HepG2 (cell line): ENCODE results near the gene MARS1. TPM values are rescaled to one million over a fixed set of nuclear protein-coding genes. Genes with fewer than 3 reads are reported as not detected.

Experiments used
- CC2D1A ChIP-seq: sonication (generic); formaldehyde crosslinking; IDR thresholded peaks from 2 replicates; pipeline ENCODE4 v1.8.1; 2023; ENCODE audit warnings: mild to moderate bottlenecking, missing genetic modification reagents
- HMGA1 ChIP-seq: sonication (generic); formaldehyde crosslinking; conservative IDR thresholded peaks from 2 replicates; pipeline ENCODE4 v1.4.0; 2020; ENCODE audit warnings: missing genetic modification reagents
- KLF13 ChIP-seq: sonication (generic); formaldehyde crosslinking; IDR thresholded peaks from 2 replicates; pipeline ENCODE4 v1.4.0; 2020; ENCODE audit warnings: mild to moderate bottlenecking, missing genetic modification reagents
- MLLT10 ChIP-seq: sonication (generic); formaldehyde crosslinking; IDR thresholded peaks from 2 replicates; pipeline ENCODE4 v1.4.0; 2020; ENCODE audit warnings: missing genetic modification reagents
- MXI1 ChIP-seq: IDR thresholded peaks from 3 replicates; pipeline ENCODE4 v1.6.1; 2012; ENCODE audit warnings: low read depth, low read length, inconsistent platforms, borderline replicate concordance
- RBAK ChIP-seq: sonication (generic); formaldehyde crosslinking; IDR thresholded peaks from 2 replicates; pipeline ENCODE4 v1.5.1; 2020; ENCODE audit warnings: mild to moderate bottlenecking, missing genetic modification reagents
- RBFOX2 ChIP-seq: fragments of 200-400 bp; formaldehyde crosslinking; IDR thresholded peaks from 2 replicates; pipeline ENCODE4 v1.6.1; 2017; ENCODE audit warnings: low read depth, mild to moderate bottlenecking, low read length
- SMC3 ChIP-seq: IDR thresholded peaks from 2 replicates; pipeline ENCODE4 v1.6.1; 2011; ENCODE audit warnings: low read length, improper control_type of control experiment
- TP53 ChIP-seq: sonication (generic); formaldehyde crosslinking; conservative IDR thresholded peaks from 2 replicates; pipeline ENCODE4 v1.4.0; 2020; ENCODE audit warnings: missing genetic modification reagents
- ZMAT3 ChIP-seq: sonication (generic); formaldehyde crosslinking; conservative IDR thresholded peaks from 2 replicates; pipeline ENCODE4 v1.7.0; 2021; ENCODE audit warnings: missing genetic modification reagents
- ZNF143 ChIP-seq: sonication (generic); formaldehyde crosslinking; IDR thresholded peaks from 2 replicates; pipeline ENCODE4 v1.4.0; 2020; ENCODE audit warnings: missing genetic modification reagents
- ZNF557 ChIP-seq: sonication (generic); formaldehyde crosslinking; IDR thresholded peaks from 2 replicates; pipeline ENCODE4 v1.4.0; 2020; ENCODE audit warnings: missing genetic modification reagents
- ZNF776 ChIP-seq: sonication (generic); formaldehyde crosslinking; IDR thresholded peaks from 2 replicates; pipeline ENCODE4 v1.4.0; 2020; ENCODE audit warnings: mild to moderate bottlenecking, missing genetic modification reagents
- ZNF839 ChIP-seq: sonication (generic); formaldehyde crosslinking; IDR thresholded peaks from 2 replicates; pipeline ENCODE4 v1.4.0; 2020; ENCODE audit warnings: missing genetic modification reagents, mild to moderate bottlenecking, borderline replicate concordance
- ZSCAN9 ChIP-seq: IDR thresholded peaks from 2 replicates; pipeline ENCODE4 v1.6.1; 2016; ENCODE audit warnings: borderline replicate concordance
- polyA plus RNA-seq, 8 experiments: library from polyadenylated mRNA; depleted of rRNA in 3 of 8; stranded (reverse) in 7 of 8; unstranded in 1 of 8; fragments of >200 nt; fragmentation: Illumina TruSeq in 4 of 8; extraction: Trizol in 4 of 8; gene quantifications; 2 replicates each; pipeline versions ENCODE4 v1.2.1 to v1.2.3, GENCODE V29; 2011 to 2016; ENCODE audit warnings: low read depth in 4 of 8, missing spikeins in 1 of 8, mixed read lengths in 1 of 8; ENCODE audit not compliant: insufficient read depth in 1 of 8
- total RNA-seq, 5 experiments: library from RNA; depleted of rRNA; stranded (reverse); fragments of >200 nt; fragmentation: Illumina TruSeq; extraction: Trizol; gene quantifications; 2 replicates each; pipeline ENCODE4 v1.2.3, GENCODE V29; 2016; ENCODE audit warnings: low read depth in 1 of 5
- TF ChIP-seq, protein P1 (sequence below): sonication (generic); formaldehyde crosslinking; IDR thresholded peaks from 2 replicates; pipeline ENCODE4 v1.5.0; 2020; ENCODE audit warnings: mild to moderate bottlenecking, missing genetic modification reagents, borderline replicate concordance
- TF ChIP-seq, protein P2 (sequence below): sonication (generic); formaldehyde crosslinking; IDR thresholded peaks from 2 replicates; pipeline ENCODE4 v1.5.0; 2020; ENCODE audit warnings: missing genetic modification reagents
- TF ChIP-seq, protein P3 (sequence below): sonication (generic); formaldehyde crosslinking; IDR thresholded peaks from 2 replicates; pipeline ENCODE4 v1.4.0; 2020; ENCODE audit warnings: missing genetic modification reagents
- TF ChIP-seq, protein P4 (sequence below): sonication (generic); formaldehyde crosslinking; IDR thresholded peaks from 2 replicates; pipeline ENCODE4 v1.9.0; 2021; ENCODE audit warnings: missing genetic modification reagents, borderline replicate concordance

Gene MARS1
- total and polyA plus RNA-seq, 2 of the 13 experiments (the other 11 are each of a cell fraction or from before 2014, with no cell fraction given) = 115 to 181 TPM

DNA sequence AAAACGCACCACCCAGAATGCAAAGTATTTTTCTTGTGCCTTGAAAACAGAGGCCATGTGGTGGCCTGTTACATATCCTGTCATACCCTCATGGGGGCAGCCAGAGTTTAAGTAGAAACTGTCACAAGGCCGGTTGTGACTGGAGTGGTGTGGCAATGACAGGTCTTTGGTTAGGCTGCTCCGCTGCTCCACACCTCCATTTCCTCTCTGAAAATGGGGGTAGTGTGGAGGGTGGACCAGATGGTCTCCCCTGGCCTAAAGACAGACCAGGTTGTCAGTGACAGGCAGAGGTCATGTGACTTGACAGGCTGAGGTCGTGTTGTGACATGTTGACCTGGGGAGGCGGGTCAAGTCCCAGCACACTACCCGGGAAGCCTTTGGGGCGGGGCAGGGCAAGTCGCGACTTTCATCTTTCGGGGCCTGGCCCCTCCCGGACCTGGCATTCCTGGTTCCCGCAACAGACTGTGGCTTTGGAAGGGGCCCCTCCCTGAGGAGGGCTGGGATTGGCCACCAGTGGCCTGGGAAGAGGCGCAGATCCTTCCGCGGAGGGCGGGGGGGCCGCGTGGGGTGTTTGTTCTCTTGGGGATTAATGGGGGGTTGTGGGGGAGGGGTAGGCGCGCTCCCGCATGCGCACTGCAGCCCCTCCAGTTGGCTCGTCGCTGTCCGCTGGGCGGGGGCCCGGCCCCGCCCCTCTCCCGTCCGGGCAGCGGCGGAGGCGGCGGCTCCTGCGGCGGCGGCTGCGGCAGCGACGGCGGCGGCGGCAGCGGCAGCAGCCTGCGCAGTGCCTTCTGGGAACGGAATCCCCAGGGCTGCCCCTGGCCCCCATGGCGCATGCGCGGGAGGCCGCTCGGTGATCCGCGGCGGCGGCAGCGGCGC lies 34.4 kb downstream of the MARS1 start, which contains the start of gene MBD6 (continued):
- TF ChIP-seq, protein P1, sequence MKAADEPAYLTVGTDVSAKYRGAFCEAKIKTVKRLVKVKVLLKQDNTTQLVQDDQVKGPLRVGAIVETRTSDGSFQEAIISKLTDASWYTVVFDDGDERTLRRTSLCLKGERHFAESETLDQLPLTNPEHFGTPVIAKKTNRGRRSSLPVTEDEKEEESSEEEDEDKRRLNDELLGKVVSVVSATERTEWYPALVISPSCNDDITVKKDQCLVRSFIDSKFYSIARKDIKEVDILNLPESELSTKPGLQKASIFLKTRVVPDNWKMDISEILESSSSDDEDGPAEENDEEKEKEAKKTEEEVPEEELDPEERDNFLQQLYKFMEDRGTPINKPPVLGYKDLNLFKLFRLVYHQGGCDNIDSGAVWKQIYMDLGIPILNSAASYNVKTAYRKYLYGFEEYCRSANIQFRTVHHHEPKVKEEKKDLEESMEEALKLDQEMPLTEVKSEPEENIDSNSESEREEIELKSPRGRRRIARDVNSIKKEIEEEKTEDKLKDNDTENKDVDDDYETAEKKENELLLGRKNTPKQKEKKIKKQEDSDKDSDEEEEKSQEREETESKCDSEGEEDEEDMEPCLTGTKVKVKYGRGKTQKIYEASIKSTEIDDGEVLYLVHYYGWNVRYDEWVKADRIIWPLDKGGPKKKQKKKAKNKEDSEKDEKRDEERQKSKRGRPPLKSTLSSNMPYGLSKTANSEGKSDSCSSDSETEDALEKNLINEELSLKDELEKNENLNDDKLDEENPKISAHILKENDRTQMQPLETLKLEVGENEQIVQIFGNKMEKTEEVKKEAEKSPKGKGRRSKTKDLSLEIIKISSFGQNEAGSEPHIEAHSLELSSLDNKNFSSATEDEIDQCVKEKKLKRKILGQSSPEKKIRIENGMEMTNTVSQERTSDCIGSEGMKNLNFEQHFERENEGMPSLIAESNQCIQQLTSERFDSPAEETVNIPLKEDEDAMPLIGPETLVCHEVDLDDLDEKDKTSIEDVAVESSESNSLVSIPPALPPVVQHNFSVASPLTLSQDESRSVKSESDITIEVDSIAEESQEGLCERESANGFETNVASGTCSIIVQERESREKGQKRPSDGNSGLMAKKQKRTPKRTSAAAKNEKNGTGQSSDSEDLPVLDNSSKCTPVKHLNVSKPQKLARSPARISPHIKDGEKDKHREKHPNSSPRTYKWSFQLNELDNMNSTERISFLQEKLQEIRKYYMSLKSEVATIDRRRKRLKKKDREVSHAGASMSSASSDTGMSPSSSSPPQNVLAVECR = peak; percentile 97
- TF ChIP-seq ZMAT3 = no peak
- TF ChIP-seq MXI1 = peak; percentile 76; the same call in 2 of the 3 replicates
- TF ChIP-seq TP53 (CRISPR knock-in tag) = no peak
- 0 out of 2 replicates have a peak, but pooled peaks have one; percentile 81 for TF ChIP-seq ZNF557 (CRISPR knock-in tag)
- no peak for TF ChIP-seq ZNF776
- TF ChIP-seq, protein P2, sequence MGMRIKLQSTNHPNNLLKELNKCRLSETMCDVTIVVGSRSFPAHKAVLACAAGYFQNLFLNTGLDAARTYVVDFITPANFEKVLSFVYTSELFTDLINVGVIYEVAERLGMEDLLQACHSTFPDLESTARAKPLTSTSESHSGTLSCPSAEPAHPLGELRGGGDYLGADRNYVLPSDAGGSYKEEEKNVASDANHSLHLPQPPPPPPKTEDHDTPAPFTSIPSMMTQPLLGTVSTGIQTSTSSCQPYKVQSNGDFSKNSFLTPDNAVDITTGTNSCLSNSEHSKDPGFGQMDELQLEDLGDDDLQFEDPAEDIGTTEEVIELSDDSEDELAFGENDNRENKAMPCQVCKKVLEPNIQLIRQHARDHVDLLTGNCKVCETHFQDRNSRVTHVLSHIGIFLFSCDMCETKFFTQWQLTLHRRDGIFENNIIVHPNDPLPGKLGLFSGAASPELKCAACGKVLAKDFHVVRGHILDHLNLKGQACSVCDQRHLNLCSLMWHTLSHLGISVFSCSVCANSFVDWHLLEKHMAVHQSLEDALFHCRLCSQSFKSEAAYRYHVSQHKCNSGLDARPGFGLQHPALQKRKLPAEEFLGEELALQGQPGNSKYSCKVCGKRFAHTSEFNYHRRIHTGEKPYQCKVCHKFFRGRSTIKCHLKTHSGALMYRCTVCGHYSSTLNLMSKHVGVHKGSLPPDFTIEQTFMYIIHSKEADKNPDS = 0 out of 2 replicates have a peak, but pooled peaks have one; percentile 48
- TF ChIP-seq ZSCAN9 (CRISPR knock-in tag) = no peak; the same call in 1 of the 2 replicates
- TF ChIP-seq SMC3 = no peak
- peak; percentile 77 for TF ChIP-seq ZNF143 (CRISPR knock-in tag)
- TF ChIP-seq ZNF839 (CRISPR knock-in tag) = no peak
- TF ChIP-seq KLF13 (CRISPR knock-in tag) = no peak
- TF ChIP-seq MLLT10 (CRISPR knock-in tag) = no peak
- TF ChIP-seq HMGA1 (CRISPR knock-in tag) = no peak
- TF ChIP-seq, protein P3, sequence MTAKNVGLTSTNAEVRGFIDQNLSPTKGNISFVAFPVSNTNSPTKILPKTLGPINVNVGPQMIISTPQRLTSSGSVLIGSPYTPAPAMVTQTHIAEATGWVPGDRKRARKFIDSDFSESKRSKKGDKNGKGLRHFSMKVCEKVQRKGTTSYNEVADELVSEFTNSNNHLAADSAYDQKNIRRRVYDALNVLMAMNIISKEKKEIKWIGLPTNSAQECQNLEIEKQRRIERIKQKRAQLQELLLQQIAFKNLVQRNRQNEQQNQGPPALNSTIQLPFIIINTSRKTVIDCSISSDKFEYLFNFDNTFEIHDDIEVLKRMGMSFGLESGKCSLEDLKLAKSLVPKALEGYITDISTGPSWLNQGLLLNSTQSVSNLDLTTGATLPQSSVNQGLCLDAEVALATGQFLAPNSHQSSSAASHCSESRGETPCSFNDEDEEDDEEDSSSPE (CRISPR knock-in tag) = no peak; the same call in none of the 2 replicates
- TF ChIP-seq RBAK = no peak
- peak; percentile 85 for TF ChIP-seq RBFOX2
- TF ChIP-seq, protein P4, sequence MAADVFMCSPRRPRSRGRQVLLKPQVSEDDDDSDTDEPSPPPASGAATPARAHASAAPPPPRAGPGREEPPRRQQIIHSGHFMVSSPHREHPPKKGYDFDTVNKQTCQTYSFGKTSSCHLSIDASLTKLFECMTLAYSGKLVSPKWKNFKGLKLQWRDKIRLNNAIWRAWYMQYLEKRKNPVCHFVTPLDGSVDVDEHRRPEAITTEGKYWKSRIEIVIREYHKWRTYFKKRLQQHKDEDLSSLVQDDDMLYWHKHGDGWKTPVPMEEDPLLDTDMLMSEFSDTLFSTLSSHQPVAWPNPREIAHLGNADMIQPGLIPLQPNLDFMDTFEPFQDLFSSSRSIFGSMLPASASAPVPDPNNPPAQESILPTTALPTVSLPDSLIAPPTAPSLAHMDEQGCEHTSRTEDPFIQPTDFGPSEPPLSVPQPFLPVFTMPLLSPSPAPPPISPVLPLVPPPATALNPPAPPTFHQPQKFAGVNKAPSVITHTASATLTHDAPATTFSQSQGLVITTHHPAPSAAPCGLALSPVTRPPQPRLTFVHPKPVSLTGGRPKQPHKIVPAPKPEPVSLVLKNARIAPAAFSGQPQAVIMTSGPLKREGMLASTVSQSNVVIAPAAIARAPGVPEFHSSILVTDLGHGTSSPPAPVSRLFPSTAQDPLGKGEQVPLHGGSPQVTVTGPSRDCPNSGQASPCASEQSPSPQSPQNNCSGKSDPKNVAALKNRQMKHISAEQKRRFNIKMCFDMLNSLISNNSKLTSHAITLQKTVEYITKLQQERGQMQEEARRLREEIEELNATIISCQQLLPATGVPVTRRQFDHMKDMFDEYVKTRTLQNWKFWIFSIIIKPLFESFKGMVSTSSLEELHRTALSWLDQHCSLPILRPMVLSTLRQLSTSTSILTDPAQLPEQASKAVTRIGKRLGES (CRISPR knock-in tag) = 0 out of 2 replicates have a peak, but pooled peaks have one; percentile 15
- TF ChIP-seq CC2D1A (CRISPR knock-in tag) = no peak
